SU-DHL-6 (cell line): ENCODE data around the gene P3H2.

ENCODE experiments used
- H2AFZ ChIP-seq: fragments of 200-600 bp; sonication (generic); 2 replicates; pipeline ENCODE4 v1.6.1; 2014; ENCODE audit warnings: low read depth, mild to moderate bottlenecking, moderate library complexity, mixed read lengths, antibody characterized with exemption, low read length; ENCODE audit not compliant: severe bottlenecking
- H3F3A ChIP-seq: fragments of 200-600 bp; shearing (Covaris generic); 2 replicates; pipeline ENCODE4 v1.6.0; 2016; ENCODE audit warnings: antibody characterized with exemption, mild to moderate bottlenecking; ENCODE audit not compliant: insufficient read depth
- H3K27ac ChIP-seq: fragments of 200-600 bp; sonication (generic); 2 replicates; pipeline ENCODE4 v1.5.1; 2016; ENCODE audit warnings: low read depth, mild to moderate bottlenecking, low read length, moderate library complexity, mixed read lengths
- H3K27me3 ChIP-seq: fragments of 200-600 bp; sonication (generic), shearing (Covaris generic); 2 replicates; pipeline ENCODE4 v1.6.0; 2014; ENCODE audit warnings: mild to moderate bottlenecking, low read length
- H3K36me3 ChIP-seq: fragments of 200-600 bp; sonication (generic); 2 replicates; pipeline ENCODE4 v1.6.1; 2014; ENCODE audit warnings: mild to moderate bottlenecking, low read length, mixed read lengths
- H3K4me2 ChIP-seq: fragments of 300-600, 200-600 bp; shearing (Covaris generic), sonication (generic); 2 replicates; pipeline ENCODE4 v1.6.0; 2014; ENCODE audit warnings: low read length, low read depth, mild to moderate bottlenecking; ENCODE audit not compliant: poor library complexity, severe bottlenecking
- H3K4me3 ChIP-seq: fragments of 200-600 bp; sonication (generic); 2 replicates; pipeline ENCODE4 v1.5.1; 2014; ENCODE audit warnings: antibody characterized with exemption, low read length, mild to moderate bottlenecking, mixed read lengths; ENCODE audit not compliant: insufficient read depth, poor library complexity, severe bottlenecking
- H3K79me2 ChIP-seq: fragments of 200-600 bp; sonication (generic); 2 replicates; pipeline ENCODE4 v1.6.1; 2014; ENCODE audit warnings: mild to moderate bottlenecking, low read length, moderate library complexity; ENCODE audit not compliant: insufficient read depth
- H3K9ac ChIP-seq: fragments of 200-600 bp; sonication (generic); 2 replicates; pipeline ENCODE4 v1.7.0; 2014; ENCODE audit warnings: mild to moderate bottlenecking, low read length
- H3K9me2 ChIP-seq: fragments of 200-600 bp; sonication (generic); replicated peaks from 2 replicates; pipeline ENCODE4 v1.6.1; 2014; ENCODE audit warnings: low read length; ENCODE audit not compliant: insufficient read depth
- H3K9me3 ChIP-seq: fragments of 200-600 bp; sonication (generic); 2 replicates; pipeline ENCODE4 v1.6.1; 2014; ENCODE audit warnings: low read length, mixed read lengths; ENCODE audit not compliant: insufficient read depth
- H4K20me1 ChIP-seq: fragments of 200-600 bp; sonication (generic); 2 replicates; pipeline ENCODE4 v1.6.1; 2014; ENCODE audit warnings: low read depth, mild to moderate bottlenecking, antibody characterized with exemption, low read length, moderate library complexity, mixed read lengths
- EZH2phosphoT487 ChIP-seq: fragments of 200-600 bp; sonication (generic), shearing (Covaris generic); conservative IDR thresholded peaks from 2 replicates; pipeline ENCODE4 v1.6.1; 2018; ENCODE audit warnings: mild to moderate bottlenecking, antibody characterized with exemption, low read length, moderate library complexity, mixed read lengths
- TF ChIP-seq, protein P1 (sequence below): fragments of 200-600 bp; sonication (generic); IDR thresholded peaks from one replicate; pipeline ENCODE4 v1.5.1; 2017; ENCODE audit warnings: antibody characterized with exemption, mild to moderate bottlenecking, low read length, moderate library complexity; ENCODE audit not compliant: insufficient read depth, poor library complexity, severe bottlenecking

Gene P3H2

GRCh38 chr3:189953551-189953950, 167.1 kb downstream of the P3H2 start:
- H3K9ac ChIP-seq = no peak overlapping the region
- H3K27me3 ChIP-seq = no peaks in the 10 kb centered on the region
- no peak overlapping the region for H3K4me3 ChIP-seq
- no peaks in the 10 kb centered on the region for H3K9me3 ChIP-seq
- no peak for TF ChIP-seq EZH2phosphoT487
- TF ChIP-seq, protein P1, sequence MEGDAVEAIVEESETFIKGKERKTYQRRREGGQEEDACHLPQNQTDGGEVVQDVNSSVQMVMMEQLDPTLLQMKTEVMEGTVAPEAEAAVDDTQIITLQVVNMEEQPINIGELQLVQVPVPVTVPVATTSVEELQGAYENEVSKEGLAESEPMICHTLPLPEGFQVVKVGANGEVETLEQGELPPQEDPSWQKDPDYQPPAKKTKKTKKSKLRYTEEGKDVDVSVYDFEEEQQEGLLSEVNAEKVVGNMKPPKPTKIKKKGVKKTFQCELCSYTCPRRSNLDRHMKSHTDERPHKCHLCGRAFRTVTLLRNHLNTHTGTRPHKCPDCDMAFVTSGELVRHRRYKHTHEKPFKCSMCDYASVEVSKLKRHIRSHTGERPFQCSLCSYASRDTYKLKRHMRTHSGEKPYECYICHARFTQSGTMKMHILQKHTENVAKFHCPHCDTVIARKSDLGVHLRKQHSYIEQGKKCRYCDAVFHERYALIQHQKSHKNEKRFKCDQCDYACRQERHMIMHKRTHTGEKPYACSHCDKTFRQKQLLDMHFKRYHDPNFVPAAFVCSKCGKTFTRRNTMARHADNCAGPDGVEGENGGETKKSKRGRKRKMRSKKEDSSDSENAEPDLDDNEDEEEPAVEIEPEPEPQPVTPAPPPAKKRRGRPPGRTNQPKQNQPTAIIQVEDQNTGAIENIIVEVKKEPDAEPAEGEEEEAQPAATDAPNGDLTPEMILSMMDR = no peak
- no peaks in the 10 kb centered on the region for H3K9me2 ChIP-seq
- H2AFZ ChIP-seq = no peak overlapping the region
- H3K27ac ChIP-seq = no peak overlapping the region
- no peaks in the 10 kb centered on the region for H3K36me3 ChIP-seq
- H3K4me2 ChIP-seq = no peak overlapping the region
- no peaks in the 10 kb centered on the region for H4K20me1 ChIP-seq
- H3K79me2 ChIP-seq = no peaks in the 10 kb centered on the region
- no peaks in the 10 kb centered on the region for H3F3A ChIP-seq

- no peak overlapping the region for H2AFZ ChIP-seq
- TF ChIP-seq, protein P1 = no peak
- TF ChIP-seq EZH2phosphoT487 = no peak
- no peaks in the 10 kb centered on the region for H3K9me3 ChIP-seq
- H3K36me3 ChIP-seq = no peaks in the 10 kb centered on the region
- no peak overlapping the region for H3K9ac ChIP-seq
- no peaks in the 10 kb centered on the region for H3K9me2 ChIP-seq
- no peaks in the 10 kb centered on the region for H4K20me1 ChIP-seq
- H3K4me3 ChIP-seq = no peak overlapping the region
- no peak overlapping the region for H3K4me2 ChIP-seq
- no peak overlapping the region for H3K27ac ChIP-seq
- no peaks in the 10 kb centered on the region for H3K79me2 ChIP-seq
- H3K27me3 ChIP-seq = no peaks in the 10 kb centered on the region
- no peaks in the 10 kb centered on the region for H3F3A ChIP-seq
Observed at GRCh38 chr3:189952272-189952671, 168.4 kb downstream of the P3H2 start.

- H3K9me3 ChIP-seq = no peaks in the 10 kb centered on the region
- no peak overlapping the region for H2AFZ ChIP-seq
- H3K27ac ChIP-seq = no peak overlapping the region
- no peaks in the 10 kb centered on the region for H3K9me2 ChIP-seq
- no peak overlapping the region for H3K4me2 ChIP-seq
- TF ChIP-seq, protein P1 = no peak
- TF ChIP-seq EZH2phosphoT487 = no peak
- H3F3A ChIP-seq = no peaks in the 10 kb centered on the region
- H3K4me3 ChIP-seq = no peak overlapping the region
- H3K79me2 ChIP-seq = no peaks in the 10 kb centered on the region
- no peaks in the 10 kb centered on the region for H3K27me3 ChIP-seq
- no peaks in the 10 kb centered on the region for H4K20me1 ChIP-seq
- H3K9ac ChIP-seq = no peak overlapping the region
- H3K36me3 ChIP-seq = no peaks in the 10 kb centered on the region
Observed at GRCh38 chr3:189950258-189950657, 170.4 kb downstream of the P3H2 start.
